H9 (cell line): ENCODE measurements around the gene TSPAN5. TPM values are rescaled to one million over a fixed set of nuclear protein-coding genes. Genes with fewer than 3 reads are reported as not detected.
A peak's percentile ranks its signal among the peaks of the same experiment; 100 is the strongest.

ENCODE experiments used
- DNase-seq: peaks from one replicate; pipeline ENCODE4 v3.0.0-alpha.2; 2017
- H2AFZ ChIP-seq: one replicate; pipeline ENCODE4 v1.6.1; 2013; ENCODE audit warnings: mild to moderate bottlenecking, low read length, control low read depth, moderate library complexity
- H2AK5ac ChIP-seq: 2 replicates; pipeline ENCODE4 v1.6.1; 2013; ENCODE audit warnings: low read length, control low read depth, mixed read lengths; ENCODE audit not compliant: insufficient read length
- H2BK120ac ChIP-seq: one replicate; pipeline ENCODE4 v1.6.1; 2013; ENCODE audit warnings: low read depth, mild to moderate bottlenecking, low read length, control low read depth, inconsistent platforms; ENCODE audit not compliant: poor library complexity, severe bottlenecking
- H2BK12ac ChIP-seq: 2 replicates; pipeline ENCODE4 v1.6.1; 2013; ENCODE audit warnings: low read length, control low read depth, mixed read lengths, low read depth; ENCODE audit not compliant: insufficient read length
- H2BK15ac ChIP-seq: 2 replicates; pipeline ENCODE4 v1.6.1; 2013; ENCODE audit warnings: low read depth, low read length, control low read depth
- H2BK20ac ChIP-seq: one replicate; pipeline ENCODE4 v1.6.1; 2013; ENCODE audit warnings: low read depth, mild to moderate bottlenecking, low read length, control low read depth, inconsistent platforms; ENCODE audit not compliant: poor library complexity, severe bottlenecking
- H2BK5ac ChIP-seq: 2 replicates; pipeline ENCODE4 v1.6.1; 2013; ENCODE audit warnings: low read length, control low read depth, mixed read lengths; ENCODE audit not compliant: insufficient read length
- H3K14ac ChIP-seq: 2 replicates; pipeline ENCODE4 v1.6.1; 2013; ENCODE audit warnings: low read length, control low read depth; ENCODE audit not compliant: insufficient read depth
- H3K18ac ChIP-seq: 2 replicates; pipeline ENCODE4 v1.6.1; 2013; ENCODE audit warnings: low read depth, mild to moderate bottlenecking, mixed read lengths, low read length, control low read depth; ENCODE audit not compliant: insufficient read length
- H3K23ac ChIP-seq: 2 replicates; pipeline ENCODE4 v1.6.1; 2013; ENCODE audit warnings: low read length, control low read depth, mixed read lengths, low read depth; ENCODE audit not compliant: insufficient read length
- H3K23me2 ChIP-seq: 2 replicates; pipeline ENCODE4 v1.6.1; 2013; ENCODE audit warnings: low read depth, mild to moderate bottlenecking, mixed read lengths, low read length, control low read depth; ENCODE audit not compliant: insufficient read length, poor library complexity, severe bottlenecking
- H3K27ac ChIP-seq: 2 replicates; pipeline ENCODE4 v1.5.1; 2013; ENCODE audit warnings: low read length, control low read depth, mixed read lengths, low read depth; ENCODE audit not compliant: insufficient read length
- H3K27me3 ChIP-seq: 2 replicates; pipeline ENCODE4 v1.6.1; 2013; ENCODE audit warnings: low read length, control low read depth, inconsistent platforms; ENCODE audit not compliant: insufficient read depth
- H3K4ac ChIP-seq: 2 replicates; pipeline ENCODE4 v1.6.1; 2013; ENCODE audit warnings: low read depth, mild to moderate bottlenecking, control low read depth, inconsistent platforms, low read length, moderate library complexity
- H3K4me1 ChIP-seq: 2 replicates; pipeline ENCODE4 v1.6.1; 2013; ENCODE audit warnings: low read length, control low read depth, inconsistent platforms; ENCODE audit not compliant: insufficient read depth
- H3K4me2 ChIP-seq: 2 replicates; pipeline ENCODE4 v1.6.1; 2013; ENCODE audit warnings: low read length, control low read depth, mixed read lengths; ENCODE audit not compliant: insufficient read length, insufficient read depth
- H3K56ac ChIP-seq: 2 replicates; pipeline ENCODE4 v1.6.1; 2013; ENCODE audit warnings: low read depth, mild to moderate bottlenecking, mixed read lengths, low read length, control low read depth; ENCODE audit not compliant: insufficient read length
- H3K79me1 ChIP-seq: 2 replicates; pipeline ENCODE4 v1.6.1; 2013; ENCODE audit warnings: low read depth, mild to moderate bottlenecking, moderate library complexity, low read length, control low read depth, inconsistent platforms; ENCODE audit not compliant: insufficient read depth, poor library complexity, severe bottlenecking
- H3K79me2 ChIP-seq: 2 replicates; pipeline ENCODE4 v1.6.1; 2013; ENCODE audit warnings: low read length, control low read depth, inconsistent platforms; ENCODE audit not compliant: insufficient read depth
- H3K9ac ChIP-seq: 2 replicates; pipeline ENCODE4 v1.6.1; 2013; ENCODE audit warnings: low read length, control low read depth, mixed read lengths; ENCODE audit not compliant: insufficient read length; ENCODE audit errors: extremely low read depth
- H3K9me3 ChIP-seq: one replicate; pipeline ENCODE4 v1.6.1; 2013; ENCODE audit warnings: low read depth, low read length, inconsistent platforms; ENCODE audit not compliant: control insufficient read depth
- H3T11ph ChIP-seq: one replicate; pipeline ENCODE4 v1.6.1; 2013; ENCODE audit warnings: mild to moderate bottlenecking, low read length, control low read depth, inconsistent platforms
- H4K20me1 ChIP-seq: one replicate; pipeline ENCODE4 v1.6.1; 2013; ENCODE audit not compliant: control insufficient read depth, insufficient read length, insufficient read depth
- H4K5ac ChIP-seq: 2 replicates; pipeline ENCODE4 v1.6.1; 2013; ENCODE audit warnings: low read depth, mild to moderate bottlenecking, mixed read lengths, low read length, control low read depth; ENCODE audit not compliant: insufficient read length
- H4K8ac ChIP-seq: replicated peaks from 2 replicates; pipeline ENCODE4 v1.6.1; 2013; ENCODE audit warnings: low read length, control low read depth, mixed read lengths, low read depth; ENCODE audit not compliant: insufficient read length
- H4K91ac ChIP-seq: 2 replicates; pipeline ENCODE4 v1.6.1; 2013; ENCODE audit warnings: low read depth, mild to moderate bottlenecking, moderate library complexity, mixed read lengths, low read length, control low read depth; ENCODE audit not compliant: insufficient read length
- H3K27ac Mint-ChIP-seq, 3 experiments: 2 replicates in 2 of 3; 3 replicates in 1 of 3; pipeline ENCODE4 v1.8.0; 2020 to 2021; ENCODE audit warnings: mixed read lengths in 3 of 3, mild to moderate bottlenecking in 1 of 3, moderate library complexity in 1 of 3
- H3K27me3 Mint-ChIP-seq: 2 replicates; pipeline ENCODE4 v1.8.0; 2021; ENCODE audit warnings: low read depth, mild to moderate bottlenecking, moderate library complexity, mixed read lengths
- H3K36me3 Mint-ChIP-seq, 3 experiments: 2 replicates in 2 of 3; 3 replicates in 1 of 3; pipeline ENCODE4 v1.8.0; 2020 to 2021; ENCODE audit warnings: low read depth in 3 of 3, mixed read lengths in 3 of 3; ENCODE audit not compliant: insufficient read depth in 1 of 3
- H3K4me1 Mint-ChIP-seq, 2 experiments: 2 replicates each; pipeline ENCODE4 v1.8.0; 2020; ENCODE audit warnings: mixed read lengths in 2 of 2
- H3K4me3 Mint-ChIP-seq, 2 experiments: 2 replicates in 1 of 2; 3 replicates in 1 of 2; pipeline ENCODE4 v1.8.0; 2020 to 2021; ENCODE audit warnings: mild to moderate bottlenecking in 2 of 2, mixed read lengths in 2 of 2, moderate library complexity in 1 of 2
- H3K9me3 Mint-ChIP-seq, 2 experiments: 2 replicates in 1 of 2; 3 replicates in 1 of 2; pipeline ENCODE4 v1.8.0; 2020; ENCODE audit warnings: mild to moderate bottlenecking in 2 of 2, mixed read lengths in 2 of 2, moderate library complexity in 1 of 2
- CTCF ChIP-seq: fragments of 200-600 bp; sonication (generic); conservative IDR thresholded peaks from 3 replicates; pipeline ENCODE4 v1.8.0; 2021; ENCODE audit warnings: antibody characterized with exemption, mild to moderate bottlenecking
- WGBS: extraction: QIAGEN DNeasy Blood & Tissue Kit; methylation state at CpG from one replicate; pipeline ENCODE4 v1.1.7; 2013; ENCODE audit warnings: missing lambda C conversion rate, low lambda C conversion rate, mixed read lengths; ENCODE audit not compliant: insufficient read length; ENCODE audit errors: extremely low coverage; 5-methylcytosine and 5-hydroxymethylcytosine counted together
- total RNA-seq: library from RNA; stranded (reverse); gene quantifications from 2 replicates; pipeline ENCODE4 v1.2.1, GENCODE V29; 2021

Gene TSPAN5
- total RNA-seq, 1 experiment from 2014 or later = 7.0 TPM

GRCh38 chr4:98566361-98567008 lies 91.9 kb downstream of the TSPAN5 start:
- Histone ChIP-seq H3K27me3 (no peaks in the 10 kb centered on the region), H3K79me2 (no peaks in the 10 kb centered on the region), H3K14ac (no peak overlapping the region), H3K23me2 (no peaks in the 10 kb centered on the region), H2AFZ (no peak overlapping the region), H2BK20ac (no peak overlapping the region), H3K4ac (no peak overlapping the region), H3K56ac (no peak overlapping the region), H3K4me2 (no peak overlapping the region), H4K5ac (no peak overlapping the region), H3K9me3 (no peaks in the 10 kb centered on the region), H3K9ac (no peak overlapping the region), H2BK120ac (no peak overlapping the region), H3K27ac (no peak overlapping the region), H3K4me1 (peaks cover 3% of the 10 kb centered on the region; the same call in 1 of the 2 replicates), H3K79me1 (no peaks in the 10 kb centered on the region), H4K91ac (no peak overlapping the region), H4K8ac (no peak overlapping the region), H2BK5ac (no peak overlapping the region), H2AK5ac (no peak overlapping the region), H2BK15ac (no peak overlapping the region), H3T11ph (no peak overlapping the region), H3K18ac (no peak overlapping the region), H2BK12ac (no peak overlapping the region), H4K20me1 (no peaks in the 10 kb centered on the region), H3K23ac (no peak overlapping the region)
- TF ChIP-seq CTCF = no peak
- H3K27me3 Mint-ChIP-seq = no peaks in the 10 kb centered on the region
- no peak overlapping the region for H3K4me3 Mint-ChIP-seq
- no peaks in the 10 kb centered on the region for H3K36me3 Mint-ChIP-seq
- H3K4me1 Mint-ChIP-seq = peaks cover 20 to 26% of the 10 kb centered on the region in 2 experiments
- DNase-seq = no peak
- no peaks in the 10 kb centered on the region for H3K9me3 Mint-ChIP-seq
- H3K27ac Mint-ChIP-seq = peak overlapping the region; percentile 11 to 35 (median 29); a peak in 6 of 7 replicates
- whole genome bisulfite sequencing = no CpG with 5 or more reads among the region's 11 CpGs
